Transverse colon (tissue), 3 donors: Measurements from ENCODE around the gene MVP.

Source experiments
- CTCF ChIP-seq, 5 experiments: fragments of 200-600 bp in 3 of 5; fragments of 450-650 bp in 2 of 5; sonication (generic) in 3 of 5; IDR thresholded peaks; 1 replicate in 2 of 5; 2 replicates in 3 of 5; pipeline ENCODE4 v1.5.1; 2016 to 2017; ENCODE audit warnings: antibody characterized with exemption in 5 of 5, inconsistent platforms in 3 of 5, mild to moderate bottlenecking in 2 of 5, moderate library complexity in 1 of 5
- EP300 ChIP-seq: sonication (generic); formaldehyde crosslinking; IDR thresholded peaks from one replicate; pipeline ENCODE4 v1.6.1; 2017; ENCODE audit warnings: antibody characterized with exemption, low read depth
- POLR2A ChIP-seq: fragments of 450-650 bp; IDR thresholded peaks from one replicate; pipeline ENCODE4 v1.6.1; 2016; ENCODE audit warnings: antibody characterized with exemption, mild to moderate bottlenecking, moderate library complexity

- TF ChIP-seq EP300 (no peak), CTCF (IDR thresholded peaks at IDR 0.05) (peak; percentile 67 to 94 (median 78)), POLR2A (peak; percentile 77)
Observed at GRCh38 chr16:29790183-29790948, 29.9 kb upstream of the MVP start, which contains the start of gene KIF22.
